ENCODE data around the gene ACTR8.
"Not testable (repeated sequence)": the region's sequence is repeated elsewhere in the genome, so short reads cannot be mapped to it uniquely, and the experiment has no call there.

DNA sequence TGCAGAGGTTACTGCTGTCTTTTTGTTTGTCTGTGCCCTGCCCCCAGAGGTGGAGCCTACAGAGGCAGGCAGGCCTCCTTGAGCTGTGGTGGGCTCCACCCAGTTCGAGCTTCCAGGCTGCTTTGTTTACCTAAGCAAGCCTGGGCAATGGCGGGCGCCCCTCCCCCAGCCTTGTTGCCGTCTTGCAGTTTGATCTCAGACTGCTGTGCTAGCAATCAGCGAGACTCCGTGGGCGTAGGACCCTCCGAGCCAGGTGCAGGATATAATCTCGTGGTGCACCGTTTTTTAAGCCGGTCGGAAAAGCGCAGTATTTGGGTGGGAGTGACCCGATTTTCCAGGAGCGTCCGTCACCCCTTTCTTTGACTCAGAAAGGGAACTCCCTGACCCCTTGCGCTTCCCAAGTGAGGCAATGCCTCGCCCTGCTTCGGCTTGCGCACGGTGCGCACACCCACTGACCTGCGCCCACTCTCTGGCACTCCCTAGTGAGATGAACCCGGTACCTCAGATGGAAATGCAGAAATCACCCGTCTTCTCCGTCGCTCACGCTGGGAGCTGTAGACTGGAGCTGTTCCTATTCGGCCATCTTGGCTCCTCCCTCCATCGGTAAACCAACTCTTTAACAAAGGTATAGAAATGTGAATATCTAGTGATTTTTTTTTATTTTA is 45.4 kb upstream of the ACTR8 start:
- TF ChIP-seq, protein P1, sequence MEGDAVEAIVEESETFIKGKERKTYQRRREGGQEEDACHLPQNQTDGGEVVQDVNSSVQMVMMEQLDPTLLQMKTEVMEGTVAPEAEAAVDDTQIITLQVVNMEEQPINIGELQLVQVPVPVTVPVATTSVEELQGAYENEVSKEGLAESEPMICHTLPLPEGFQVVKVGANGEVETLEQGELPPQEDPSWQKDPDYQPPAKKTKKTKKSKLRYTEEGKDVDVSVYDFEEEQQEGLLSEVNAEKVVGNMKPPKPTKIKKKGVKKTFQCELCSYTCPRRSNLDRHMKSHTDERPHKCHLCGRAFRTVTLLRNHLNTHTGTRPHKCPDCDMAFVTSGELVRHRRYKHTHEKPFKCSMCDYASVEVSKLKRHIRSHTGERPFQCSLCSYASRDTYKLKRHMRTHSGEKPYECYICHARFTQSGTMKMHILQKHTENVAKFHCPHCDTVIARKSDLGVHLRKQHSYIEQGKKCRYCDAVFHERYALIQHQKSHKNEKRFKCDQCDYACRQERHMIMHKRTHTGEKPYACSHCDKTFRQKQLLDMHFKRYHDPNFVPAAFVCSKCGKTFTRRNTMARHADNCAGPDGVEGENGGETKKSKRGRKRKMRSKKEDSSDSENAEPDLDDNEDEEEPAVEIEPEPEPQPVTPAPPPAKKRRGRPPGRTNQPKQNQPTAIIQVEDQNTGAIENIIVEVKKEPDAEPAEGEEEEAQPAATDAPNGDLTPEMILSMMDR (IDR thresholded peaks at IDR 0.05; ENCODE audit: insufficient read depth, low read depth, low read length), result not testable (repeated sequence)
- not testable (repeated sequence) for TF ChIP-seq EZH2 (IDR thresholded peaks at IDR 0.05; ENCODE audit: insufficient read depth, low read length)
